GM18870 (cell line): ENCODE results near the gene RPL10L.

Experiments
- ATAC-seq: cut with Tn5 transposase; IDR thresholded peaks from one replicate; pipeline ENCODE4 v1.9.1; 2021; ENCODE audit warnings: moderate library complexity; ENCODE audit not compliant: unreplicated experiment

RPL10L gene

GRCh38 chr14:46651526-46652144, at the start of gene RPL10L:
TSS of gene RPL10L (minus strand) at chr14:46651781. CDS start at chr14:46651736, 45 bp downstream.
- no peak for ATAC-seq

DNA sequence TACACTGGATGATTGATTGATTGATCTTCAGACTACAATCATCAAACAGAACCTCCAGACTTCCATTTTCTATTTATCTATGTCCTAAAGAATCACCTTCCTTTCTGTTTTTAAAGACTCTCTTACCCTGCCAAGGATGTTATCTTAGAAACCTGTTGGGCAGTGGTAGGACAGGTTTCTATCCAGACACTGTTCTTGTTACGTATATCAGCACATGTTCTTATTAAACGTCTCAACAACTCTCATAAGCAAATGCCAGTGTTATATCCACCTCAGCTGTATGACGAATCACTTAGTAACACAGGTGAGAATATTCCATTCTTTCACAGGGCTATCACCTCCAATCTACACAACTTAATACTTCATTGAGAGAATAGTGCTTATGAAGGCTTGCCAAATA, 40.2 kb upstream of the RPL10L start:
- no peak for ATAC-seq

DNA sequence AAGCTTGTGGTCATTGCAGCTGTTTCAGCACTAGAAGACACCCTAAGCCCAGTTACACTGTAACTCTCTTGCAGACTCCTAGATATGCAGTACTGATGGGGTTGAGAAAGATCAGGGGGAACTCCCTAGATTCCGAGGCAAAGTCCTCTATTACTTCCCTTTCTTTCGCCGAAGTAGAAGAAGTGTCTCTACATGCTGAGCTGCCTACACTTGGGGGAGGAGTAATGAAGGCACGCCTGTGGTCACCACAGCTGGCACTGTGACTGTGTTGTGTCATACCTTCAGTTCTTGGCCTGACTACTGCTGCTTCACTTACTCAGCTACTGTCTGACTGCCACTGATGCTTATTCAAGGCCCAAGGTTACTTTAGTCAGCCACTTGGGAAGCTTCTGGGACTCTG, 35.1 kb upstream of the RPL10L start:
- no peak for ATAC-seq

- no peak for ATAC-seq
These were observed 20.5 kb upstream of the RPL10L start for GRCh38 chr14:46672128-46672527.

GRCh38 chr14:46663382-46663781, 11.8 kb upstream of the RPL10L start:
- ATAC-seq = no peak

- no peak for ATAC-seq
These were observed 10.1 kb upstream of the RPL10L start for GRCh38 chr14:46661728-46662127.

GRCh38 chr14:46653031-46653755, 1.6 kb upstream of the RPL10L start:
- ATAC-seq = no peak

DNA sequence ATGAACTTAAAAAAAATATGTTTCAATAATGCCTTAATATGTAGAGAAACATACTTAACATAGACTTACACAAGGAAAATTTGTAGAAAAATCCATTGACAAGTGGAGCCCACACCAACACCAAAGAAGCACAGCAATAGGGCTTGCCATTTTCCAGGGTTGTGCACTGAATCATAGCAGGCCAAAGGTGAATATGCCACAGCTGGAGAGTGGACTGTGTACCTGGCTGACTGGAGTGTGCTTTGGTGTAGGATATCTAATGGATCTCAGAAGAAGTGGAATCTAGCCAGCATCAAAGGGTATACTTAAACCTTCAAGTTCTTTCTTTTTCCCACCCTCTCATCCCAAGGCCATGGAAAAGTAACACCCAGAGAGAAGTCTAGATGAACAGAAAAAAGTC, 4.8 kb downstream of the RPL10L start:
- no peak for ATAC-seq

- ATAC-seq = no peak
These were observed 24.7 kb downstream of the RPL10L start for GRCh38 chr14:46626876-46627275.
